Measurements from ENCODE around the gene MED13L.

- TF ChIP-seq POLR2A (IDR thresholded peaks at IDR 0.05) (no peak), CTCF (IDR thresholded peaks at IDR 0.05) (no peak)
Measured at GRCh38 chr12:116265351-116266147, 11.9 kb downstream of the MED13L start.

Data from heart left ventricle (tissue), 13 donors.